HepG2 (cell line): ENCODE data around the gene XXYLT1. TPM values are rescaled to one million over a fixed set of nuclear protein-coding genes. Genes with fewer than 3 reads are reported as not detected.

Experiments
- ATAC-seq: fragments of 200-7000 bp; cut with Tn5 transposase; 3 replicates; pipeline ENCODE4 v1.9.1; 2020; ENCODE audit warnings: mild to moderate bottlenecking, moderate library complexity
- BruUV-seq: library from RNA; stranded (reverse); fragments of 400-500 nt; replicated peaks from 2 replicates; lab custom pipeline; 2021; lab: Mats Ljungman, UMichigan
- CTCF ChIA-PET: fragments of 300-600 bp; formaldehyde crosslinking; extraction: SDS; loops from one replicate; lab custom pipeline; 2021; ENCODE audit warnings: low total read pairs, inconsistent platforms, low intra/inter-chr PET ratio; lab: Yijun Ruan, JAX
- POLR2A ChIA-PET: fragments of 350-600 bp; sonication (Branson Sonifier 250); formaldehyde crosslinking; loops from one replicate; lab custom pipeline; 2020; ENCODE audit warnings: antibody characterized with exemption, inconsistent platforms; lab: Yijun Ruan, JAX
- DNase-seq: peaks from one replicate; pipeline ENCODE4 v3.0.0-alpha.2; 2015; ENCODE audit warnings: low spot score
- FAIRE-seq: peaks from 3 replicates; lab custom pipeline; 2011; peaks lifted over from hg19 to GRCh38; lab: Jason Lieb, UNC
- H2AFZ ChIP-seq: one replicate; pipeline ENCODE4 v1.6.1; 2011; ENCODE audit warnings: low read length, inconsistent platforms
- H3K27ac ChIP-seq: fragments of 300-600 bp; 3 replicates; pipeline ENCODE4 v1.8.0; 2011; ENCODE audit warnings: mixed run types, mild to moderate bottlenecking, mixed read lengths, low read length, inconsistent platforms; ENCODE audit not compliant: insufficient read depth; ENCODE audit errors: extremely low read length
- H3K27me3 ChIP-seq, 2 experiments: fragments of 200-600 bp in 1 of 2; 2 replicates in 1 of 2; 3 replicates in 1 of 2; pipeline versions ENCODE4 v1.6.0 to v1.8.0; 2011; ENCODE audit warnings: low read length in 2 of 2, mild to moderate bottlenecking in 2 of 2, moderate library complexity in 2 of 2, inconsistent platforms in 1 of 2; ENCODE audit not compliant: insufficient read depth in 2 of 2, control insufficient read depth in 1 of 2
- H3K36me3 ChIP-seq, 2 experiments: fragments of 200-600 bp in 1 of 2; replicated peaks in 1 of 2; 2 replicates in 1 of 2; 3 replicates in 1 of 2; pipeline versions ENCODE4 v1.5.1 to v1.8.0; 2011; ENCODE audit warnings: low read length in 2 of 2, inconsistent platforms in 1 of 2; ENCODE audit not compliant: insufficient read depth in 2 of 2, control insufficient read depth in 1 of 2
- H3K4me1 ChIP-seq: 2 replicates; pipeline ENCODE4 v1.5.1; 2012; ENCODE audit warnings: low read length, inconsistent platforms; ENCODE audit not compliant: insufficient read depth
- H3K4me2 ChIP-seq: 2 replicates; pipeline ENCODE4 v1.6.0; 2011; ENCODE audit warnings: low read depth, low read length, inconsistent platforms
- H3K4me3 ChIP-seq, 3 experiments: fragments of 200-600 bp in 1 of 3; sonication (generic), shearing (Covaris generic) in 1 of 3; replicated peaks in 1 of 3; 2 replicates each; pipeline ENCODE4 v1.5.1; 2011 to 2016; ENCODE audit warnings: low read length in 3 of 3, inconsistent platforms in 2 of 3, low read depth in 2 of 3, mild to moderate bottlenecking in 2 of 3, control low read depth in 1 of 3, mixed read lengths in 1 of 3; ENCODE audit not compliant: insufficient read depth in 1 of 3
- H3K79me2 ChIP-seq: one replicate; pipeline ENCODE4 v1.6.1; 2011; ENCODE audit warnings: low read length, inconsistent platforms; ENCODE audit not compliant: insufficient read depth
- H3K9ac ChIP-seq: 2 replicates; pipeline ENCODE4 v1.6.0; 2011; ENCODE audit warnings: mild to moderate bottlenecking, low read depth, low read length, inconsistent platforms; ENCODE audit not compliant: insufficient read depth
- H3K9me3 ChIP-seq: 2 replicates; pipeline ENCODE4 v1.5.1; 2012; ENCODE audit warnings: mild to moderate bottlenecking, low read length
- H4K20me1 ChIP-seq: 2 replicates; pipeline ENCODE4 v1.6.0; 2011; ENCODE audit warnings: inconsistent platforms, mild to moderate bottlenecking, low read length, moderate library complexity; ENCODE audit not compliant: insufficient read depth
- CC2D1A ChIP-seq: sonication (generic); formaldehyde crosslinking; IDR thresholded peaks from 2 replicates; pipeline ENCODE4 v1.8.1; 2023; ENCODE audit warnings: mild to moderate bottlenecking, missing genetic modification reagents
- ELF1 ChIP-seq: sonication (generic); formaldehyde crosslinking; IDR thresholded peaks from 2 replicates; pipeline ENCODE4 v1.4.0; 2020; ENCODE audit warnings: missing genetic modification reagents
- ERF ChIP-seq: IDR thresholded peaks from 2 replicates; pipeline ENCODE4 v1.6.1; 2018; ENCODE audit warnings: missing biosample characterization, missing genetic modification reagents
- FIP1L1 ChIP-seq: fragments of 200-400 bp; formaldehyde crosslinking; IDR thresholded peaks from 2 replicates; pipeline ENCODE4 v1.6.1; 2018; ENCODE audit warnings: low read depth, mild to moderate bottlenecking, low read length, moderate library complexity, borderline replicate concordance; ENCODE audit not compliant: insufficient read depth
- FOXP1 ChIP-seq, 2 experiments: fragments of 450-650 bp in 1 of 2; IDR thresholded peaks; 2 replicates each; pipeline ENCODE4 v1.6.1; 2017 to 2018; ENCODE audit warnings: antibody characterized with exemption in 1 of 2
- JDP2 ChIP-seq: sonication (generic); formaldehyde crosslinking; IDR thresholded peaks from 2 replicates; pipeline ENCODE4 v1.8.1; 2022; ENCODE audit warnings: missing genetic modification reagents, borderline replicate concordance
- POLR2A ChIP-seq, 2 experiments: IDR thresholded peaks; 2 replicates each; pipeline ENCODE4 v1.6.1; 2011; ENCODE audit warnings: low read depth in 2 of 2, low read length in 2 of 2, mild to moderate bottlenecking in 1 of 2, moderate library complexity in 1 of 2; ENCODE audit not compliant: insufficient read depth in 1 of 2
- SRSF9 ChIP-seq: fragments of 200-400 bp; formaldehyde crosslinking; IDR thresholded peaks from 2 replicates; pipeline ENCODE4 v1.6.1; 2018; ENCODE audit warnings: borderline replicate concordance, mild to moderate bottlenecking, low read depth, low read length; ENCODE audit not compliant: insufficient read depth, poor library complexity, severe bottlenecking
- STAT5B ChIP-seq: sonication (generic); formaldehyde crosslinking; IDR thresholded peaks from 2 replicates; pipeline ENCODE4 v1.4.0; 2020; ENCODE audit warnings: missing genetic modification reagents
- ZNF383 ChIP-seq: sonication (generic); formaldehyde crosslinking; IDR thresholded peaks from 2 replicates; pipeline ENCODE4 v1.4.0; 2020; ENCODE audit warnings: missing genetic modification reagents, mild to moderate bottlenecking, borderline replicate concordance
- ZNF460 ChIP-seq: sonication (generic); formaldehyde crosslinking; IDR thresholded peaks from 2 replicates; pipeline ENCODE4 v1.5.1; 2020; ENCODE audit warnings: missing genetic modification reagents, mild to moderate bottlenecking, borderline replicate concordance
- ZNF557 ChIP-seq: sonication (generic); formaldehyde crosslinking; IDR thresholded peaks from 2 replicates; pipeline ENCODE4 v1.4.0; 2020; ENCODE audit warnings: missing genetic modification reagents
- WGBS: methylation state at CpG from one replicate; pipeline ENCODE4 v1.1.6; 2017; ENCODE audit warnings: low lambda C conversion rate; 5-methylcytosine and 5-hydroxymethylcytosine counted together
- in situ Hi-C: cut with HindIII; loops from 2 replicates; pipeline ENCODE4 v1.10.0; 2017; ENCODE audit warnings: low pct_unique_long_range_greater_than_20kb; ENCODE audit not compliant: extremely low pct_ligation_motif_present
- intact Hi-C: fragments of 100-400 bp; cut with micrococcal nuclease; formaldehyde crosslinking; loops from one replicate; pipeline ENCODE4 v1.10.0; 2022; ENCODE audit not compliant: unreplicated experiment
- polyA plus RNA-seq, 8 experiments: library from polyadenylated mRNA; depleted of rRNA in 3 of 8; stranded (reverse) in 7 of 8; unstranded in 1 of 8; fragments of >200 nt; fragmentation: Illumina TruSeq in 4 of 8; extraction: Trizol in 4 of 8; gene quantifications; 2 replicates each; pipeline versions ENCODE4 v1.2.1 to v1.2.3, GENCODE V29; 2011 to 2016; ENCODE audit warnings: low read depth in 4 of 8, missing spikeins in 1 of 8, mixed read lengths in 1 of 8; ENCODE audit not compliant: insufficient read depth in 1 of 8
- total RNA-seq, 5 experiments: library from RNA; depleted of rRNA; stranded (reverse); fragments of >200 nt; fragmentation: Illumina TruSeq; extraction: Trizol; gene quantifications; 2 replicates each; pipeline ENCODE4 v1.2.3, GENCODE V29; 2016; ENCODE audit warnings: low read depth in 1 of 5
- TF ChIP-seq, protein P1 (sequence below): fragments of 450-650 bp; IDR thresholded peaks from 2 replicates; pipeline ENCODE4 v1.6.1; 2017; ENCODE audit warnings: mild to moderate bottlenecking
- TF ChIP-seq, protein P2 (sequence below): sonication (generic); formaldehyde crosslinking; IDR thresholded peaks from 2 replicates; pipeline ENCODE4 v1.4.0; 2020; ENCODE audit warnings: missing genetic modification reagents, low read depth, mild to moderate bottlenecking, borderline replicate concordance
- TF ChIP-seq, protein P3 (sequence below): sonication (generic); formaldehyde crosslinking; IDR thresholded peaks from 2 replicates; pipeline ENCODE4 v1.5.1; 2020; ENCODE audit warnings: missing genetic modification reagents, mild to moderate bottlenecking, borderline replicate concordance

The XXYLT1 gene
- total and polyA plus RNA-seq, 2 of the 13 experiments (the other 11 are each of a cell fraction or from before 2014, with no cell fraction given) = 17.7 to 19.0 TPM

DNA sequence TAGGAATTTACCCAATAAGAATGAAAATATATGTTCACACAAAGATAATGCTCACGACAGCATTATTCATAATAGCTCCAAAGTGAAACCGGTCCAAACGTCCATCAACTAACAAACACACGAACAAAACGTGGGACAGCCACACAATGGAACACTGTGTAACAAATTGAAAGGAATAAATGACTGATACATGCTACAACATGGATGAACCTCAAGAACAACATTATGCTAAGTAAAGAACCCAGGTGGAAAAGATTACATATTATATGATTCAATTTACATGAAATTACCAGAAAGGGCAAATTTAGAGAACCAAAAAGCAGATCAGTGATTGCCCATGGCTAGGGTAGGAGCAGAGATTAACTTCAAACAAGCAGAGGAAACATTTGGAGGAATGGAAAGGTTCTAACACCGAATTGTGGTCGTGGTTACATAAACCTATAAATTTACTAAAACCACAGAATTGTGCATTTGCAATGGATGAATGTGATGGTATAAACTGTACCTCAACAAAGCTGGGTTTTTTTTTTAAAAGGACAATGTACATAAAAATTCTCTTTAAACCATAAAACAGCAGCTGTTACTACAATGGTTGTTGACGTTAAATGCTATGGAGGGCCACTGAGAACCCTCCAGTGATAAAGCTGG, 76.3 kb downstream of the XXYLT1 start (continued):
- TF ChIP-seq, protein P1, sequence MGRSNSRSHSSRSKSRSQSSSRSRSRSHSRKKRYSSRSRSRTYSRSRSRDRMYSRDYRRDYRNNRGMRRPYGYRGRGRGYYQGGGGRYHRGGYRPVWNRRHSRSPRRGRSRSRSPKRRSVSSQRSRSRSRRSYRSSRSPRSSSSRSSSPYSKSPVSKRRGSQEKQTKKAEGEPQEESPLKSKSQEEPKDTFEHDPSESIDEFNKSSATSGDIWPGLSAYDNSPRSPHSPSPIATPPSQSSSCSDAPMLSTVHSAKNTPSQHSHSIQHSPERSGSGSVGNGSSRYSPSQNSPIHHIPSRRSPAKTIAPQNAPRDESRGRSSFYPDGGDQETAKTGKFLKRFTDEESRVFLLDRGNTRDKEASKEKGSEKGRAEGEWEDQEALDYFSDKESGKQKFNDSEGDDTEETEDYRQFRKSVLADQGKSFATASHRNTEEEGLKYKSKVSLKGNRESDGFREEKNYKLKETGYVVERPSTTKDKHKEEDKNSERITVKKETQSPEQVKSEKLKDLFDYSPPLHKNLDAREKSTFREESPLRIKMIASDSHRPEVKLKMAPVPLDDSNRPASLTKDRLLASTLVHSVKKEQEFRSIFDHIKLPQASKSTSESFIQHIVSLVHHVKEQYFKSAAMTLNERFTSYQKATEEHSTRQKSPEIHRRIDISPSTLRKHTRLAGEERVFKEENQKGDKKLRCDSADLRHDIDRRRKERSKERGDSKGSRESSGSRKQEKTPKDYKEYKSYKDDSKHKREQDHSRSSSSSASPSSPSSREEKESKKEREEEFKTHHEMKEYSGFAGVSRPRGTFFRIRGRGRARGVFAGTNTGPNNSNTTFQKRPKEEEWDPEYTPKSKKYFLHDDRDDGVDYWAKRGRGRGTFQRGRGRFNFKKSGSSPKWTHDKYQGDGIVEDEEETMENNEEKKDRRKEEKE = no peak
- TF ChIP-seq ZNF557 (CRISPR knock-in tag) (no peak), ELF1 (CRISPR knock-in tag) (no peak)

DNA sequence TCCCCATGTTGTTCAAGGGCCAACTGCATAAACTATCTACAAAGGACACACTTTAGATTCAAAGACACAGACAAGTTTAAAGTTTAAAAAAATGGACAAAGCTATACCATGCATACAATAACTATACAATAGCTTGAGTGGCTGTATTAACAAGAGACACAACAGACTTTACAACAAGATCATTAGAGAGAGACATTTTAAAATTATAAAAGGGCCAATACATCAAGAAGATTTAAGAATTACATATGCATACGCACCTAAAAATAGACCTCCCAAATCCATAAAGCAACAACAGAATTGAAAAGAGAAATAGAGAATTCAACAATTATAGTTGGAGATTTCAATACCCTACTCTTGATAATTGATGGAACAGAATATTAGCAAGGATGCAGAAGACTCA, 79.4 kb downstream of the XXYLT1 start:
- H3K79me2 ChIP-seq = peaks cover 14% of the 10 kb centered on the region
- FAIRE-seq (no peak), ATAC-seq (no peak), DNase-seq (no peak)
- no peak overlapping the region for H2AFZ ChIP-seq
- H3K27me3 ChIP-seq = no peaks in the 10 kb centered on the region
- no peak overlapping the region for H3K4me3 ChIP-seq
- H4K20me1 ChIP-seq = no peaks in the 10 kb centered on the region
- peaks cover 58% of the 10 kb centered on the region for H3K4me1 ChIP-seq
- intact Hi-C loops (no loop called here), in situ Hi-C loops (no loop called here)
- no peak overlapping the region for H3K27ac ChIP-seq
- no TSS peak for BruUV-seq
- H3K9me3 ChIP-seq = peaks cover 8% of the 10 kb centered on the region
- no peak overlapping the region for H3K4me2 ChIP-seq
- H3K36me3 ChIP-seq = no peaks in the 10 kb centered on the region
- CTCF ChIA-PET = no interaction called here
- POLR2A ChIA-PET = no interaction called here
- no peak overlapping the region for H3K9ac ChIP-seq
- WGBS = 97% methylated on average over 1 of the region's 1 CpG
- TF ChIP-seq, protein P2, sequence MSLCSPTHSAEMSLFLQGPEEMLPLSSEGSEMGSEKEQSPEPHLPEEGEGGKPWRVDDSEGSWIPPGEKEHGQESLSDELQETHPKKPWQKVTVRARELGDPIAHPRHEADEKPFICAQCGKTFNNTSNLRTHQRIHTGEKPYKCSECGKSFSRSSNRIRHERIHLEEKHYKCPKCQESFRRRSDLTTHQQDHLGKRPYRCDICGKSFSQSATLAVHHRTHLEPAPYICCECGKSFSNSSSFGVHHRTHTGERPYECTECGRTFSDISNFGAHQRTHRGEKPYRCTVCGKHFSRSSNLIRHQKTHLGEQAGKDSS (CRISPR knock-in tag) = no peak
- no peak for TF ChIP-seq JDP2 (CRISPR knock-in tag)
- TF ChIP-seq, protein P3, sequence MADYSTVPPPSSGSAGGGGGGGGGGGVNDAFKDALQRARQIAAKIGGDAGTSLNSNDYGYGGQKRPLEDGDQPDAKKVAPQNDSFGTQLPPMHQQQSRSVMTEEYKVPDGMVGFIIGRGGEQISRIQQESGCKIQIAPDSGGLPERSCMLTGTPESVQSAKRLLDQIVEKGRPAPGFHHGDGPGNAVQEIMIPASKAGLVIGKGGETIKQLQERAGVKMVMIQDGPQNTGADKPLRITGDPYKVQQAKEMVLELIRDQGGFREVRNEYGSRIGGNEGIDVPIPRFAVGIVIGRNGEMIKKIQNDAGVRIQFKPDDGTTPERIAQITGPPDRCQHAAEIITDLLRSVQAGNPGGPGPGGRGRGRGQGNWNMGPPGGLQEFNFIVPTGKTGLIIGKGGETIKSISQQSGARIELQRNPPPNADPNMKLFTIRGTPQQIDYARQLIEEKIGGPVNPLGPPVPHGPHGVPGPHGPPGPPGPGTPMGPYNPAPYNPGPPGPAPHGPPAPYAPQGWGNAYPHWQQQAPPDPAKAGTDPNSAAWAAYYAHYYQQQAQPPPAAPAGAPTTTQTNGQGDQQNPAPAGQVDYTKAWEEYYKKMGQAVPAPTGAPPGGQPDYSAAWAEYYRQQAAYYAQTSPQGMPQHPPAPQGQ (CRISPR knock-in tag) = no peak
- TF ChIP-seq SRSF9 = no peak
- no peak for TF ChIP-seq ZNF383 (CRISPR knock-in tag)
- no peak for TF ChIP-seq CC2D1A (CRISPR knock-in tag)
- no peak for TF ChIP-seq POLR2A (IDR thresholded peaks at IDR 0.05; ENCODE audit: insufficient read depth in 1 of 2, low read depth in 2 of 2, low read length in 2 of 2)
- no peak for TF ChIP-seq FOXP1 (IDR thresholded peaks at IDR 0.05)
- TF ChIP-seq FOXP1 (CRISPR knock-in tag; IDR thresholded peaks at IDR 0.05) = no peak
- no peak for TF ChIP-seq FIP1L1
- TF ChIP-seq ZNF460 (CRISPR knock-in tag) = no peak
- TF ChIP-seq ERF = no peak
- no peak for TF ChIP-seq STAT5B (CRISPR knock-in tag)
